ENCODE measurements around the gene SYNGR2. TPM values are rescaled to one million over a fixed set of nuclear protein-coding genes. Genes with fewer than 3 reads are reported as not detected.

Gene SYNGR2
- total and polyA plus RNA-seq, 2 of the 8 experiments (the other 6 are each of a cell fraction or from before 2014, with no cell fraction given) = 50.0 to 139 TPM

GRCh38 chr17:78214706-78215061 lies 46.3 kb downstream of the SYNGR2 start:
- no peak for DNase-seq (ENCODE audit: low read depth in 1 of 2, low spot score in 2 of 2)
- peak overlapping the region; percentile 74 for H3K56ac ChIP-seq (replicated peaks; ENCODE audit: insufficient read length, low read depth, low read length)
- H2BK5ac ChIP-seq (ENCODE audit: low read depth, low read length) = peak overlapping the region; percentile 12; the same call in 1 of the 2 replicates
- H3K79me2 ChIP-seq (ENCODE audit: control insufficient read depth in 1 of 2, insufficient read depth in 2 of 2, low read length in 2 of 2) = peaks cover 6 to 24% of the 10 kb centered on the region in 2 experiments
- ChIA-PET POLR2A (ENCODE audit: partially characterized antibody) (interaction anchor here (0.8 to 3.3 kb wide), 8 partner anchors 10 to 101 kb away, joined by 3 to 30 read pairs (median 4); partner anchors contain the start of genes AFMID and TK1), CTCF (ENCODE audit: partially characterized antibody) (interaction anchor here (0.9 to 1.2 kb wide), 2 partner anchors 27 to 28 kb away, joined by 3 read pairs; partner anchors contain the start of genes AFMID and TK1)
- H2AK5ac ChIP-seq (ENCODE audit: low read depth, low read length) = peak overlapping the region; percentile 90; the same call in 1 of the 2 replicates
- WGBS, 2 experiments (ENCODE audit: extremely low coverage in 1 of 2, insufficient coverage in 1 of 2, insufficient read length in 1 of 2, insufficient replicate concordance in 2 of 2, low coverage in 1 of 2, low lambda C conversion rate in 2 of 2, missing lambda C conversion rate in 1 of 2) = 25% methylated on average over 5 of the region's 5 CpGs; no CpG with 5 or more reads in 1 of the 2 experiments
- no peak overlapping the region for H2BK120ac ChIP-seq (replicated peaks; ENCODE audit: low read depth, low read length)
- H3K9ac ChIP-seq (replicated peaks in 1 of 4; ENCODE audit: extremely low read depth in 1 of 4, low read depth in 3 of 4, low read length in 3 of 4) = peak overlapping the region; percentile 68 to 88 (median 74)
- no peaks in the 10 kb centered on the region for H3K9me3 ChIP-seq (ENCODE audit: insufficient read depth in 2 of 2, low read depth in 1 of 2, low read length in 1 of 2)
- H4K8ac ChIP-seq (ENCODE audit: extremely low read depth, insufficient read depth, low read length) = 0 out of 2 replicates have a peak overlapping the region, but pooled peaks have one; percentile 69
- H2BK15ac ChIP-seq (ENCODE audit: low read length) = 0 out of 2 replicates have a peak overlapping the region, but pooled peaks have one; percentile 16
- no peak overlapping the region; the same call in 1 of the 2 replicates for H3K18ac ChIP-seq (ENCODE audit: extremely low read depth, low read length)
- peak overlapping the region; percentile 99 for H3K4ac ChIP-seq (replicated peaks; ENCODE audit: insufficient read length, low read depth, low read length)
- no peak overlapping the region for H3K27ac ChIP-seq (ENCODE audit: low read depth, low read length)
- peaks cover 4% of the 10 kb centered on the region; the same call in 1 of the 2 replicates for H3K23me2 ChIP-seq (ENCODE audit: low read depth, low read length)
- peaks cover 5% of the 10 kb centered on the region for H3K79me1 ChIP-seq (ENCODE audit: low read depth, low read length)
- H4K5ac ChIP-seq (ENCODE audit: insufficient read length, low read depth, low read length) = peak overlapping the region; percentile 47
- peaks cover 2 to 3% of the 10 kb centered on the region in 2 experiments for H4K20me1 ChIP-seq (replicated peaks in 1 of 2; ENCODE audit: control insufficient read depth in 1 of 2, insufficient read depth in 2 of 2, low read length in 2 of 2)
- no peak overlapping the region for H2AFZ ChIP-seq (ENCODE audit: low read length)
- H3K36me3 ChIP-seq (ENCODE audit: control insufficient read depth in 2 of 4, insufficient read depth in 4 of 4, low read length in 3 of 4) = peaks cover 2 to 22% (median 11%) of the 10 kb centered on the region in 4 experiments; a peak in 7 of 8 replicates
- H3K14ac ChIP-seq (ENCODE audit: insufficient read length) = no peak overlapping the region
- H3K27me3 ChIP-seq (replicated peaks in 1 of 4; ENCODE audit: control insufficient read depth in 3 of 4, extremely low read depth in 1 of 4, insufficient read depth in 3 of 4, low read length in 3 of 4) = no peaks in the 10 kb centered on the region
- 0 out of 2 replicates have a peak overlapping the region, but pooled peaks have one; percentile 86 for H2BK20ac ChIP-seq (ENCODE audit: low read length)
- peak overlapping the region; percentile 65 for H4K91ac ChIP-seq (replicated peaks; ENCODE audit: insufficient read length, low read length)
- peaks cover 0 to 8% (median 4%) of the 10 kb centered on the region in 4 experiments; a peak in 4 of 7 replicates for H3K4me1 ChIP-seq (replicated peaks in 1 of 4; ENCODE audit: control insufficient read depth in 3 of 4, insufficient read depth in 4 of 4, low read length in 3 of 4)
- H3K4me2 ChIP-seq (ENCODE audit: insufficient read depth in 1 of 2, low read depth in 2 of 2, low read length in 2 of 2) = peak overlapping the region; percentile 96 to 99
- H3K4me3 ChIP-seq (ENCODE audit: extremely low read depth in 1 of 4, insufficient read depth in 2 of 4, low read depth in 3 of 4, low read length in 4 of 4) = peak overlapping the region; percentile 85 to 94 (median 90)
- no peak overlapping the region for H2BK12ac ChIP-seq (ENCODE audit: low read depth, low read length)
- no peak for FAIRE-seq
- no peak overlapping the region for H3K23ac ChIP-seq (ENCODE audit: insufficient read length)
- no peak for TF ChIP-seq PHF8 (conservative IDR thresholded peaks at IDR 0.05; ENCODE audit: low read depth, low read length)
- TF ChIP-seq MAFK (IDR thresholded peaks at IDR 0.05; ENCODE audit: low read depth, low read length) = no peak
- no peak for TF ChIP-seq TAF7 (optimal IDR thresholded peaks at IDR 0.05; ENCODE audit: borderline replicate concordance, low read depth, low read length)
- no peak for TF ChIP-seq ASH2L (IDR thresholded peaks at IDR 0.05; ENCODE audit: low read length)
- TF ChIP-seq FOSL1 (IDR thresholded peaks at IDR 0.05; ENCODE audit: insufficient read depth, low read depth, low read length) = no peak
- TF ChIP-seq SAP30 (IDR thresholded peaks at IDR 0.05; ENCODE audit: insufficient read depth, insufficient replicate concordance, low read length) = no peak
- no peak for TF ChIP-seq SP1 (IDR thresholded peaks at IDR 0.05; ENCODE audit: low read depth, low read length)
- no peak for TF ChIP-seq HDAC2 (IDR thresholded peaks at IDR 0.05; ENCODE audit: borderline replicate concordance in 1 of 2, low read depth in 2 of 2, low read length in 2 of 2)
- no peak for TF ChIP-seq EGR1 (IDR thresholded peaks at IDR 0.05; ENCODE audit: borderline replicate concordance, low read depth, low read length)
- TF ChIP-seq SUZ12 (IDR thresholded peaks at IDR 0.05; ENCODE audit: low read length) = no peak
- no peak for TF ChIP-seq ATF3 (IDR thresholded peaks at IDR 0.05; ENCODE audit: insufficient read depth, low read depth, low read length)
- TF ChIP-seq HDAC6 (IDR thresholded peaks at IDR 0.05; ENCODE audit: low read depth, low read length) = no peak

All from H1 (cell line).